ENCODE measurements around the gene HOXA2. TPM values are rescaled to one million over a fixed set of nuclear protein-coding genes. Genes with fewer than 3 reads are reported as not detected.

The HOXA2 gene
- total RNA-seq, 4 donors from 2014 or later, result 1.8 to 6.5 TPM; not detected in 2

GRCh38 chr7:27080844-27081436 lies 21.5 kb downstream of the HOXA2 start:
- H3K36me3 ChIP-seq, result no peaks in the 10 kb centered on the region
- intact Hi-C loops (cut with DNase I; ENCODE audit: low total_unique reads), result no loop called here
- no peak overlapping the region for H3K4me3 ChIP-seq
- no peak for DNase-seq
- H3K4me1 ChIP-seq, result no peaks in the 10 kb centered on the region
- no peaks in the 10 kb centered on the region for H3K27me3 ChIP-seq
- no peak overlapping the region for H3K27ac ChIP-seq
- H3K9me3 ChIP-seq, result no peaks in the 10 kb centered on the region
- TF ChIP-seq CTCF (IDR thresholded peaks at IDR 0.05) (no peak), POLR2A (IDR thresholded peaks at IDR 0.05) (no peak)

DNA sequence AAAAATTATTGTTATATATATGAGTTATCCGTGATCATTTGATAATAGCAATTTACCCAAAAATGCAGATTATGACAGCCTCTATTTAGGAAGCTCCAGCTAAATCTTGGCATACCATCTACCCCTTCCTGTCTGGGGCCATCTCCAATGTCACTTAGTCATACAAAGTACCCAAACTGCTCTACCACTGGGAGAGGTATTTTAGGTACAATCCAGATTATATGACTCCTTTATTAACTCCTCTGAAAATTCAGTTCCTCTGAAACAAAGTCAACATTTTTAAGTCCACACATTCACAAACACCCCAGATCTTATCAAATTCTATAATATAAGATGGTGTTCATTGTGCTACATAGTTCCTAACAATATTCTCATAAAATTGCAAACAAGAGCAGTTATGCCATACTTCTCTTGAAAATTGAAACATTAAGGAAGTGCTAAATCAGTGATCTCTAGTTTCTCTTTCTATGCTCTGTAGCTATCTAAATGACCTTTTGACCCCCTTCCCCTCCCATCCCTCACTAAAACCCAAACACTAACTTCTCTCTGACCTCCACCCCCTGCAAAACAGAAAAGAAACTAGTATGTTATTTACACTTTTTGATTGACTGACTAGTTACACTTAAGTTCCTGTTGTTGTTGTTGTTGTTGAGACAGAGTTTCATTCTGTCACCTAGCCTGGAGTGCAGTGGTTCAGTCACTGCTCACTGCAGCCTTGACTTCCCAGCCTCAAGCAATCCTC lies 23.1 kb downstream of the HOXA2 start:
- intact Hi-C loops (cut with DNase I; ENCODE audit: low total_unique reads), result no loop called here
- H3K9me3 ChIP-seq, result no peaks in the 10 kb centered on the region
- no peaks in the 10 kb centered on the region for H3K36me3 ChIP-seq
- H3K27me3 ChIP-seq, result no peaks in the 10 kb centered on the region
- no peaks in the 10 kb centered on the region for H3K4me1 ChIP-seq
- TF ChIP-seq POLR2A (IDR thresholded peaks at IDR 0.05) (no peak), CTCF (IDR thresholded peaks at IDR 0.05) (no peak)
- no peak for DNase-seq
- H3K27ac ChIP-seq, result no peak overlapping the region
- no peak overlapping the region for H3K4me3 ChIP-seq

GRCh38 chr7:27078616-27079233 lies 23.8 kb downstream of the HOXA2 start:
- no peaks in the 10 kb centered on the region for H3K4me1 ChIP-seq
- no peak overlapping the region for H3K4me3 ChIP-seq
- intact Hi-C loops (cut with DNase I; ENCODE audit: low total_unique reads), result no loop called here
- no peaks in the 10 kb centered on the region for H3K36me3 ChIP-seq
- H3K27me3 ChIP-seq, result no peaks in the 10 kb centered on the region
- TF ChIP-seq POLR2A (IDR thresholded peaks at IDR 0.05) (no peak), CTCF (IDR thresholded peaks at IDR 0.05) (no peak)
- no peaks in the 10 kb centered on the region for H3K9me3 ChIP-seq
- DNase-seq, result no peak
- H3K27ac ChIP-seq, result no peak overlapping the region

GRCh38 chr7:27073076-27073475 lies 29.4 kb downstream of the HOXA2 start:
- Histone ChIP-seq H3K9me3 (no peaks in the 10 kb centered on the region), H3K27ac (no peak overlapping the region), H3K4me1 (no peaks in the 10 kb centered on the region), H3K27me3 (no peaks in the 10 kb centered on the region), H3K4me3 (no peak overlapping the region), H3K36me3 (no peaks in the 10 kb centered on the region)
- TF ChIP-seq CTCF (IDR thresholded peaks at IDR 0.05), result no peak
- no peak for DNase-seq
- intact Hi-C loops (cut with DNase I; ENCODE audit: low total_unique reads), result no loop called here
